OCI-LY7 (cell line): ENCODE results near the gene IGSF9. TPM values are rescaled to one million over a fixed set of nuclear protein-coding genes. Genes with fewer than 3 reads are reported as not detected.

Source experiments
- BruUV-seq: library from RNA; stranded (reverse); fragments of 400-500 nt; replicated peaks from 2 replicates; lab custom pipeline; 2021; lab: Mats Ljungman, UMichigan
- CTCF ChIA-PET: fragments of 300-600 bp; sonication (Branson Sonifier 250); formaldehyde crosslinking; loops from one replicate; lab custom pipeline; 2022; ENCODE audit warnings: antibody characterized with exemption; ENCODE audit not compliant: unreplicated experiment; lab: Charles Lee
- POLR2A ChIA-PET: fragments of 300-600 bp; sonication (Branson Sonifier 250); formaldehyde crosslinking; loops from one replicate; lab custom pipeline; 2022; ENCODE audit warnings: antibody characterized with exemption; lab: Charles Lee
- DNase-seq: peaks from one replicate; pipeline ENCODE4 v3.0.0-alpha.2; 2015; ENCODE audit warnings: low spot score
- H2AFZ ChIP-seq: fragments of 200-600 bp; sonication (generic), shearing (Covaris generic); 2 replicates; pipeline ENCODE4 v1.6.1; 2014; ENCODE audit warnings: mild to moderate bottlenecking, antibody characterized with exemption, low read length, moderate library complexity
- H3K27ac ChIP-seq: fragments of 200-600 bp; sonication (generic); 2 replicates; pipeline ENCODE4 v1.5.1; 2014; ENCODE audit warnings: mixed run types, low read depth, mild to moderate bottlenecking, moderate library complexity, low read length, inconsistent platforms; ENCODE audit not compliant: poor library complexity, severe bottlenecking
- H3K36me3 ChIP-seq: fragments of 200-600 bp; sonication (generic); 2 replicates; pipeline ENCODE4 v1.6.1; 2014; ENCODE audit warnings: mild to moderate bottlenecking, antibody characterized with exemption, low read length, moderate library complexity, mixed read lengths; ENCODE audit not compliant: insufficient read depth
- H3K4me1 ChIP-seq: fragments of 200-600 bp; sonication (generic); 2 replicates; pipeline ENCODE4 v1.5.1; 2014; ENCODE audit warnings: mild to moderate bottlenecking, low read length; ENCODE audit not compliant: insufficient read depth, poor library complexity, severe bottlenecking
- H3K4me2 ChIP-seq: fragments of 200-600 bp; sonication (generic); 2 replicates; pipeline ENCODE4 v1.6.1; 2014; ENCODE audit warnings: mild to moderate bottlenecking, low read length
- H3K4me3 ChIP-seq: fragments of 200-600 bp; sonication (generic); 2 replicates; pipeline ENCODE4 v1.5.1; 2014; ENCODE audit warnings: mild to moderate bottlenecking, low read depth, low read length; ENCODE audit not compliant: poor library complexity, severe bottlenecking
- H3K79me2 ChIP-seq: fragments of 200-600 bp; sonication (generic); 2 replicates; pipeline ENCODE4 v1.6.1; 2016; ENCODE audit warnings: low read depth, mild to moderate bottlenecking, low read length, moderate library complexity, mixed read lengths; ENCODE audit not compliant: insufficient read depth
- H3K9me2 ChIP-seq: fragments of 200-600 bp; sonication (generic); 2 replicates; pipeline ENCODE4 v1.6.1; 2016; ENCODE audit warnings: mild to moderate bottlenecking, low read length, mixed read lengths; ENCODE audit not compliant: insufficient read depth
- H3K9me3 ChIP-seq: fragments of 200-600 bp; sonication (generic); 2 replicates; pipeline ENCODE4 v1.6.1; 2014; ENCODE audit warnings: mild to moderate bottlenecking, mixed run types, low read length, mixed read lengths
- H4K20me1 ChIP-seq: fragments of 200-600 bp; sonication (generic); 2 replicates; pipeline ENCODE4 v1.6.1; 2014; ENCODE audit warnings: mild to moderate bottlenecking, antibody characterized with exemption, low read length, moderate library complexity, mixed read lengths; ENCODE audit not compliant: insufficient read depth
- EZH2phosphoT487 ChIP-seq: fragments of 200-600 bp; sonication (generic); IDR thresholded peaks from 2 replicates; pipeline ENCODE4 v1.6.1; 2018; ENCODE audit warnings: low read depth, borderline replicate concordance, mild to moderate bottlenecking, mixed run types, antibody characterized with exemption, low read length, moderate library complexity, mixed read lengths
- intact Hi-C: fragments of 100-400 bp; cut with micrococcal nuclease; formaldehyde crosslinking; loops from one replicate; pipeline ENCODE4 v1.10.0; 2022; ENCODE audit not compliant: unreplicated experiment
- total RNA-seq, 2 experiments: library from RNA; depleted of rRNA in 1 of 2; stranded (reverse); fragments of >200 nt in 1 of 2; shearing (Covaris generic) in 1 of 2; gene quantifications; 2 replicates each; pipeline ENCODE4 v1.2.3, GENCODE V29; 2014 to 2022
- TF ChIP-seq, protein P1 (sequence below): fragments of 200-600 bp; sonication (generic); conservative IDR thresholded peaks from 2 replicates; pipeline ENCODE4 v1.5.1; 2014; ENCODE audit warnings: mild to moderate bottlenecking, antibody characterized with exemption, low read length, moderate library complexity, mixed read lengths

Gene IGSF9
- total RNA-seq, 2 experiments from 2014 or later = not detected

DNA sequence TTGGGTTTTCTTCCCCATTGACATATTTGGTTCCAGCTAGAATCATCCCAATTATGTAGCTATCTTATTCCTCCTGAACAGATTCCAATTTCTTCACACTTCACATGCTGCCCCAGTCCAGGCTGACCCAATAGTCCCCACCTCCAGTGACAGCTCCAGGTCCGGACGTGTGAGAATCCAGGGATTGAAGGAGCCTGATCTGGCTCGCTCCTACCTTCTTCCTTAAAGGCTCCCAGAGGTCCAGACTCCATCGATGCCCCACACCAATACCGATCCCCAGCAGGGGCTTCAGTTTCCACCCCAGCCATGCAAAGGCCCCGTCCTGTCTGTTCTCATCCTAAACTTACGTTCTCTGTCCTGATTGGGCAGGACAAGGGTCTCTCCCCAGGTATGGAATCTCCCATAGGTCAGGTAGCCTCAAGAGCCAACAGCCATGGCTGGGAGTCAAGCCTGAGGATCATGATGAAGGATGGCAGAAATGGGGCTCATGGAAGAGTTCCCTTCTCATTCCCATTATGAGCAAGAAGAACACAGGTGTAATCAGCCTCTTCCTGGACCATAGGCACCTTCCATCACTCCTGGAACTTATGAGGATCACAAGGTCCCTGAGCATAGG, 29.0 kb upstream of the IGSF9 start:
- intact Hi-C loops = no loop called here
- no TSS peak for BruUV-seq

DNA sequence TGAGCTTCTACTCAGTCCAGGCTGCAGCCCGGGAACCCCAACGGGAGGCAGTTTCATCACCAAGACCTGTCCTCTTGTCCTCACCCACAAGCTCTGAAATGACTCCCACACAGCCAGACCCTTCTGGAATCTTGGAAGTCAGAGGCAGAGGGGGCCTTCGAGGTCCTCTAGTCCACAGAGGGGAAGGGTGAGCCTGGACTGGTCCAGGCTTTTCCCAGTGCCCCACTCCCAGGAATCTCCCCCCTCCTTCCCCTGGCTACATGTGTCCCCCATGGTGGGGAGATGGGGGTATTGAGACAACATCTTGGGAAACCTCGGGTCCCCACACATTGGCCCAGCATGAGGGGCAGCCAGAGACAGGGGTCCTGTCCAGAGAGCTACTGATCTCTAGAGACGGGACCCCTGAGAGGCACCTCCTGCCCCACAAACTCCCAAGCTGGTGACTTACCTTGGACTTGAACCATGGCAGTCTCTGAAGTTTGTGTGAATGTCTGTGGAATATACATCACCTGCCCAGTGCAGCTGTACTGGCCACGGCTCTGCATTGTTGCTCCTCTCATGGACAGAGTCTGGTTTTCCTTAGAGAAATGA, 28.0 kb upstream of the IGSF9 start:
- DNase-seq = no peak
- Histone ChIP-seq H3K4me2 (no peak overlapping the region), H2AFZ (no peak overlapping the region), H3K36me3 (no peaks in the 10 kb centered on the region), H3K4me3 (no peak overlapping the region), H3K79me2 (no peaks in the 10 kb centered on the region), H4K20me1 (no peaks in the 10 kb centered on the region), H3K9me3 (no peaks in the 10 kb centered on the region), H3K9me2 (no peaks in the 10 kb centered on the region), H3K4me1 (no peaks in the 10 kb centered on the region), H3K27ac (no peak overlapping the region)
- no TSS peak for BruUV-seq
- ChIA-PET POLR2A (interaction anchor here (0.5 kb wide), 1 partner anchor 8 kb away, joined by 3 read pairs; no protein-coding TSS in a partner anchor), CTCF (no interaction called here)
- TF ChIP-seq EZH2phosphoT487 = no peak
- TF ChIP-seq, protein P1, sequence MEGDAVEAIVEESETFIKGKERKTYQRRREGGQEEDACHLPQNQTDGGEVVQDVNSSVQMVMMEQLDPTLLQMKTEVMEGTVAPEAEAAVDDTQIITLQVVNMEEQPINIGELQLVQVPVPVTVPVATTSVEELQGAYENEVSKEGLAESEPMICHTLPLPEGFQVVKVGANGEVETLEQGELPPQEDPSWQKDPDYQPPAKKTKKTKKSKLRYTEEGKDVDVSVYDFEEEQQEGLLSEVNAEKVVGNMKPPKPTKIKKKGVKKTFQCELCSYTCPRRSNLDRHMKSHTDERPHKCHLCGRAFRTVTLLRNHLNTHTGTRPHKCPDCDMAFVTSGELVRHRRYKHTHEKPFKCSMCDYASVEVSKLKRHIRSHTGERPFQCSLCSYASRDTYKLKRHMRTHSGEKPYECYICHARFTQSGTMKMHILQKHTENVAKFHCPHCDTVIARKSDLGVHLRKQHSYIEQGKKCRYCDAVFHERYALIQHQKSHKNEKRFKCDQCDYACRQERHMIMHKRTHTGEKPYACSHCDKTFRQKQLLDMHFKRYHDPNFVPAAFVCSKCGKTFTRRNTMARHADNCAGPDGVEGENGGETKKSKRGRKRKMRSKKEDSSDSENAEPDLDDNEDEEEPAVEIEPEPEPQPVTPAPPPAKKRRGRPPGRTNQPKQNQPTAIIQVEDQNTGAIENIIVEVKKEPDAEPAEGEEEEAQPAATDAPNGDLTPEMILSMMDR = no peak
- intact Hi-C loops = no loop called here

More for the DNA sequence above, 29.0 kb upstream of the IGSF9 start:
- Histone ChIP-seq H2AFZ (no peak overlapping the region), H3K9me2 (no peaks in the 10 kb centered on the region), H4K20me1 (no peaks in the 10 kb centered on the region), H3K4me3 (no peak overlapping the region), H3K4me2 (no peak overlapping the region), H3K4me1 (no peaks in the 10 kb centered on the region), H3K36me3 (no peaks in the 10 kb centered on the region), H3K9me3 (no peaks in the 10 kb centered on the region), H3K27ac (no peak overlapping the region), H3K79me2 (no peaks in the 10 kb centered on the region)
- ChIA-PET CTCF (no interaction called here), POLR2A (interaction anchor here (0.5 kb wide), 1 partner anchor 9 kb away, joined by 3 read pairs; no protein-coding TSS in a partner anchor)
- TF ChIP-seq EZH2phosphoT487 = no peak
- TF ChIP-seq, protein P1 = no peak
- DNase-seq = no peak
